ENCODE results near the gene HERC6.

GRCh38 chr4:88478247-88478646 lies 99.6 kb downstream of the HERC6 start:
- no peak for TF ChIP-seq POLR2A (IDR thresholded peaks at IDR 0.05; ENCODE audit: low read length)
- TF ChIP-seq GATA1 (IDR thresholded peaks at IDR 0.05; ENCODE audit: low read depth, low read length), result no peak
